ENCODE measurements around the gene STAT5A. TPM values are rescaled to one million over a fixed set of nuclear protein-coding genes. Genes with fewer than 3 reads are reported as not detected.

The STAT5A gene
- total RNA-seq, result 37.8 and 55.3 TPM in 2 replicates

DNA sequence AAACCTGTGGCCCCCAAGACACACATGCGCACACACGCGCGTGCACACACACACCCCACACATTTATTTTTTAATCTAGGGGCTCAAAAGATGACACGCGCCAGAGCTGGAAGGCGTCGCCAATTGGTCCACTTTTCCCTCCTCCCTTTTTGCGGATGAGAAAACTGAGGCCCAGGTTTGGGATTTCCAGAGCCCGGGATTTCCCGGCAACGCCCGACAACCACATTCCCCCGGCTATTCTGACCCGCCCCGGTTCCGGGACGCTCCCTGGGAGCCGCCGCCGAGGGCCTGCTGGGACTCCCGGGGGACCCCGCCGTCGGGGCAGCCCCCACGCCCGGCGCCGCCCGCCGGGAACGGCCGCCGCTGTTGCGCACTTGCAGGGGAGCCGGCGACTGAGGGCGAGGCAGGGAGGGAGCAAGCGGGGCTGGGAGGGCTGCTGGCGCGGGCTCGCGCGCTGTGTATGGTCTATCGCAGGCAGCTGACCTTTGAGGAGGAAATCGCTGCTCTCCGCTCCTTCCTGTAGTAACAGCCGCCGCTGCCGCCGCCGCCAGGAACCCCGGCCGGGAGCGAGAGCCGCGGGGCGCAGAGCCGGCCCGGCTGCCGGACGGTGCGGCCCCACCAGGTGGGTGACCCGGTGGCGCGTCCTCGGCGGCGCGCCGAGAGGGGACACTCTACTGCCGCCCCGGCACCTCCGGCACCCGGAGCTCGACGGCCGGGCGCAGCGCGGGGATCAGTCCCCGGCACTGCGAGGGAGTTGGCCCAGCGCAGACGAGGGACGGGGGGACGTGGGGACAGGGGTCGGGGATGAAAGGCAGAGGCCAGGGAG is at the start of gene STAT5A:
Gene STAT5A (plus strand): TSS at position 522 of the 826 bp plus-strand sequence. CDS start 914 bp downstream, outside the sequence.

DNA sequence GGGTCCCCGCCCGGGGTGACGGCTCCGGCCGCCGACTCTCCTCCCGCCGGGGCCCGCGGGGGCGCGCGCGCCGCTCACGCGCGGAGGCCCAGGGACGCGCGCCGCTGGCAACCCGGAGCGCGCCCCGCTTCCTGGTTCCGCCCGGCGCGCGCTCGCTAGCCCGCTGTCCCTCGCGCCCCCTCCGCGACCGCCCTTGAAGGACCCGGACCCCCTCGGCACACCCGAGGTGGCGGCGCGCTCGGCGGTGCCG is 12.0 kb upstream of the STAT5A start, which contains the start of gene STAT5B:
Gene STAT5B (minus strand): TSS at position 33 of the 250 bp plus-strand sequence. CDS start 44,264 bp downstream, outside the sequence.

Other genes starting within 250 kb of the STAT5A start
- gene C17orf113, start 237.9 kb upstream of the STAT5A start, total RNA-seq, result 0.49 TPM in 2 replicates
- gene ZNF385C, start 190.0 kb upstream of the STAT5A start, total RNA-seq, result not detected in 2 replicates
- gene DHX58, start 175.8 kb upstream of the STAT5A start, total RNA-seq, result 19.6 and 19.8 TPM in 2 replicates
- 8.5 and 9.2 TPM in 2 replicates for gene KAT2A, start 167.1 kb upstream of the STAT5A start, total RNA-seq
- not detected in 2 replicates for gene HSPB9, start 165.7 kb upstream of the STAT5A start, total RNA-seq
- gene RAB5C, start 133.5 kb upstream of the STAT5A start, total RNA-seq, result 94.3 and 113 TPM in 2 replicates
- under 0.01 TPM in 1 of 2 replicates, not detected in the other for gene KCNH4, start 107.4 kb upstream of the STAT5A start, total RNA-seq
- gene HCRT, start 103.0 kb upstream of the STAT5A start, total RNA-seq, result not detected in 2 replicates
- 18.3 and 22.1 TPM in 2 replicates for gene GHDC, start 94.0 kb upstream of the STAT5A start, total RNA-seq
- 42.7 and 55.8 TPM in 2 replicates for gene STAT5B, start 12.1 kb upstream of the STAT5A start, total RNA-seq
- gene STAT3, start 99.9 kb downstream of the STAT5A start, total RNA-seq, result 203 and 277 TPM in 2 replicates
- gene CAVIN1, start 134.8 kb downstream of the STAT5A start, total RNA-seq, result 1,335 and 1,666 TPM in 2 replicates
- 56.6 and 59.7 TPM in 2 replicates for gene ATP6V0A1, start 170.4 kb downstream of the STAT5A start, total RNA-seq
- 69.8 and 72.1 TPM in 2 replicates for gene NAGLU, start 247.7 kb downstream of the STAT5A start, total RNA-seq